Measurements from ENCODE around the gene MCCC2. TPM values are rescaled to one million over a fixed set of nuclear protein-coding genes. Genes with fewer than 3 reads are reported as not detected.
"Not testable (repeated sequence)": the region's sequence is repeated elsewhere in the genome, so short reads cannot be mapped to it uniquely, and the experiment has no call there.

The MCCC2 gene
- polyA plus RNA-seq, 2 of the 4 experiments (the other 2 are of a cell fraction): 49.4 to 88.4 TPM

DNA sequence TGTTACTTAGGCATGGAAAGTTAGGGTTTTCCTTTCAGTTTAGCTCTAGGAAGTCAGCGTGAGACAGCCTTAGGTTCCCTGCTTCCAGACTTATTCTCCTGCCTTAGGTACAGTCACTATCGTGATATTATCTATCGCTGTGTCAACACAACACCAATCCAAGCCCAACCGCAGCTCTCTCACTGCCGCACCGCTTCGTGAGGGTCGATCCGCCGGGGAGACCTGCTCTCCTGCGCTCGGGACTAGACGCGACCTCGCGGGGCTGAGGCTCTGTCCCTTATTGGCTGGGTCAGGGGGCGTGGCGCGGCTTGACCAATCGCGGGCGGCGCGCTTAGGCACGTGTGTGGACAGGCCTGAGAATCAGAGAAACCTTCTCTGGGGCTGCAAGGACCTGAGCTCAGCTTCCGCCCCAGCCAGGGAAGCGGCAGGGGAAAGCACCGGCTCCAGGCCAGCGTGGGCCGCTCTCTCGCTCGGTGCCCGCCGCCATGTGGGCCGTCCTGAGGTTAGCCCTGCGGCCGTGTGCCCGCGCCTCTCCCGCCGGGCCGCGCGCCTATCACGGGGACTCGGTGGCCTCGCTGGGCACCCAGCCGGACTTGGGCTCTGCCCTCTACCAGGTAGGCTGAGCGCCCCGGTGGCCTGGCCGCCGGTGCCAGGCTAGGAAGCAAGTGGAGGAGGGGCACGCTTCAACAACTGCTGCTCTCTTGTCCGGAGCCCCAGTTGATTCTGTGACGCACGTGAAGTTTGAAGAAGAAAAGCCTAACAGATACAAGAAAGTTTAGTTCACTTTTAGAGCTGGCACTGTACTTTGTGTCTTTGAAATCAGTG is at the start of gene MCCC2 (continued):
- peak; percentile 81 for TF ChIP-seq PHF8 (IDR thresholded peaks at IDR 0.05; ENCODE audit: borderline replicate concordance, low read depth)
- no peak for TF ChIP-seq EHMT2 (IDR thresholded peaks at IDR 0.05; ENCODE audit: low read depth)
- TF ChIP-seq, protein P1, sequence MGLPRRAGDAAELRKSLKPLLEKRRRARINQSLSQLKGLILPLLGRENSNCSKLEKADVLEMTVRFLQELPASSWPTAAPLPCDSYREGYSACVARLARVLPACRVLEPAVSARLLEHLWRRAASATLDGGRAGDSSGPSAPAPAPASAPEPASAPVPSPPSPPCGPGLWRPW (IDR thresholded peaks at IDR 0.05): no peak
- no peak for TF ChIP-seq SMC3 (IDR thresholded peaks at IDR 0.05)
- TF ChIP-seq EHF (CRISPR knock-in tag; IDR thresholded peaks at IDR 0.05): no peak
- TF ChIP-seq, protein P2, sequence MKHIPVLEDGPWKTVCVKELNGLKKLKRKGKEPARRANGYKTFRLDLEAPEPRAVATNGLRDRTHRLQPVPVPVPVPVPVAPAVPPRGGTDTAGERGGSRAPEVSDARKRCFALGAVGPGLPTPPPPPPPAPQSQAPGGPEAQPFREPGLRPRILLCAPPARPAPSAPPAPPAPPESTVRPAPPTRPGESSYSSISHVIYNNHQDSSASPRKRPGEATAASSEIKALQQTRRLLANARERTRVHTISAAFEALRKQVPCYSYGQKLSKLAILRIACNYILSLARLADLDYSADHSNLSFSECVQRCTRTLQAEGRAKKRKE (CRISPR knock-in tag; IDR thresholded peaks at IDR 0.05; ENCODE audit: low read depth): peak; percentile 52; the same call in 1 of the 2 replicates

DNA sequence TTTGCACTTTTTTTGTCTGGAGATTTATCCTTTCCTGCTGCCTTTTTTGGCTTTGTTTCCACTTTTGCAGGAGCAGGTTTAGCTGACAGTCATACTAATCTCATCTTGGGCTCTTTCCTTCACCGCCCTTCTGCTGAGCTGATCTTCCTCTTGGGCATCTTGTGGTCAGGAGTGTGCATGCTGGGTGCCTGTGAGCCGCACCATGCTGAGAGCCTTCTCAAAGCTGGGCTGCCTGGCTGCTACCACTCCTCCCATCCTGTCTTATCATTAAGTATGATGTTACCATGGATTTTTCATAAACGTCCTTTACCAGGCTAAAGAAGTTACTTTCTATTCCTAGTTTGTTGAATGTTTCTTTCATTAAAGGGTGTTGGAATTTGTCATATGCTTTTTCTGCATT is 49.5 kb upstream of the MCCC2 start:
- ChIA-PET POLR2A (no interaction called here), CTCF (interaction anchor here (0.6 to 0.9 kb wide), 2 partner anchors 38 to 63 kb away, joined by 3 read pairs; no protein-coding TSS in a partner anchor)
- no peak for FAIRE-seq
- TF ChIP-seq HOXB13 (CRISPR knock-in tag; IDR thresholded peaks at IDR 0.05; ENCODE audit: low read depth) (no peak), EHF (CRISPR knock-in tag; IDR thresholded peaks at IDR 0.05) (no peak), TP53 (CRISPR knock-in tag; IDR thresholded peaks at IDR 0.05) (no peak), FOSB (CRISPR knock-in tag; IDR thresholded peaks at IDR 0.05) (no peak), FOXS1 (CRISPR knock-in tag; IDR thresholded peaks at IDR 0.05) (no peak), POLR2A (IDR thresholded peaks at IDR 0.05; ENCODE audit: low read length) (no peak)
- TF ChIP-seq, protein P3, sequence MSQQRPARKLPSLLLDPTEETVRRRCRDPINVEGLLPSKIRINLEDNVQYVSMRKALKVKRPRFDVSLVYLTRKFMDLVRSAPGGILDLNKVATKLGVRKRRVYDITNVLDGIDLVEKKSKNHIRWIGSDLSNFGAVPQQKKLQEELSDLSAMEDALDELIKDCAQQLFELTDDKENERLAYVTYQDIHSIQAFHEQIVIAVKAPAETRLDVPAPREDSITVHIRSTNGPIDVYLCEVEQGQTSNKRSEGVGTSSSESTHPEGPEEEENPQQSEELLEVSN (IDR thresholded peaks at IDR 0.05; ENCODE audit: borderline replicate concordance, low read depth): no peak
- TF ChIP-seq, protein P1 (IDR thresholded peaks at IDR 0.05): no peak
- TF ChIP-seq, protein P2 (CRISPR knock-in tag; IDR thresholded peaks at IDR 0.05; ENCODE audit: low read depth): no peak
- TF ChIP-seq, protein P4, sequence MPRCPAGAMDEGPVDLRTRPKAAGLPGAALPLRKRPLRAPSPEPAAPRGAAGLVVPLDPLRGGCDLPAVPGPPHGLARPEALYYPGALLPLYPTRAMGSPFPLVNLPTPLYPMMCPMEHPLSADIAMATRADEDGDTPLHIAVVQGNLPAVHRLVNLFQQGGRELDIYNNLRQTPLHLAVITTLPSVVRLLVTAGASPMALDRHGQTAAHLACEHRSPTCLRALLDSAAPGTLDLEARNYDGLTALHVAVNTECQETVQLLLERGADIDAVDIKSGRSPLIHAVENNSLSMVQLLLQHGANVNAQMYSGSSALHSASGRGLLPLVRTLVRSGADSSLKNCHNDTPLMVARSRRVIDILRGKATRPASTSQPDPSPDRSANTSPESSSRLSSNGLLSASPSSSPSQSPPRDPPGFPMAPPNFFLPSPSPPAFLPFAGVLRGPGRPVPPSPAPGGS (IDR thresholded peaks at IDR 0.05): no peak
- Histone ChIP-seq H3K4me2 (no peak overlapping the region), H3K4me3 (no peak overlapping the region), H3K27ac (no peak overlapping the region), H3K9me3 (no peaks in the 10 kb centered on the region), H3K4me1 (peaks cover 9% of the 10 kb centered on the region)
- WGBS (ENCODE audit: missing lambda C conversion rate): 86% methylated on average over 3 of the region's 3 CpGs
- no peak for ATAC-seq
- DNase-seq (ENCODE audit: low read depth in 1 of 2, low spot score in 1 of 2): no peak

DNA sequence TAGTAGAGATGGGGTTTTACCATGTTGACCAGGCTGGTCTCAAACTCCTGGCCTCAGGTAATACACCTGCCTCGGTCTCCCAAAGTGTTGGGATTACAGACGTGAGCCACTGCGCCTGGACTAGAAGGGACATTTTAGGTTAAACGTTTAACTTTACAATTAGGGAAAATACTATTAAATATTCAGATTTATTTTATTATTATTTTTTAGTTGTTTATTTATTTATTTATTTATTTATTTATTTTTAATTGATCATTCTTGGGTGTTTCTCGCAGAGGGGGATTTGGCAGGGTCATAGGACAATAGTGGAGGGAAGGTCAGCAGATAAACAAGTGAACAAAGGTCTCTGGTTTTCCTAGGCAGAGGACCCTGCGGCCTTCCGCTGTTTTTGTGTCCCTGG is 36.3 kb upstream of the MCCC2 start:
- POLR2A ChIA-PET; DNase-seq (ENCODE audit: low read depth in 1 of 2, low spot score in 1 of 2); CTCF ChIA-PET: not testable (repeated sequence)

DNA sequence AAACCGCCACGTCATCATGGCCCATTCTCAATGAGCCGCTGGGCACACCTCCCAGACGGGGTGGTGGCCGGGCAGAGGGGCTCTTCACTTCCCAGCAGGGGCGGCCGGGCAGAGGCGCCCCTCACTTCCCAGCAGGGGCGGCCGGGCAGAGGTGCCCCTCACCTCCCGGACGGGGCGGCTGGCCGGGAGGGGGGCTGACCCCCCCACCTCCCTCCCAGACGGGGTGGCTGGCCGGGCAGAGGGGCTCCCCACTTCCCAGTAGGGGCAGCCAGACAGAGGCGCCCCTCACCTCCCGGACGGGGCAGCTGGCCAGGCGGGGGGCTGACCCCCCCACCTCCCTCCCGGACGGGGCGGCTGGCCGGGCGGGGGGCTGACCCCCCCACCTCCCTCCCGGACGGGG is 35.6 kb upstream of the MCCC2 start:
- CTCF ChIA-PET; H3K9me3 ChIP-seq; H3K4me2 ChIP-seq; H3K4me1 ChIP-seq; DNase-seq (ENCODE audit: low read depth in 1 of 2, low spot score in 1 of 2); FAIRE-seq; POLR2A ChIA-PET; H3K4me3 ChIP-seq; ATAC-seq: not testable (repeated sequence)
- H3K27ac ChIP-seq: peak overlapping the region in 1 of 2 experiments; percentile 55; a peak in 1 of 6 replicates
- WGBS (ENCODE audit: missing lambda C conversion rate): 94% methylated on average over 5 of the region's 27 CpGs

More for the DNA sequence above, 36.3 kb upstream of the MCCC2 start:
- H3K9me3 ChIP-seq, H3K4me3 ChIP-seq, ATAC-seq, FAIRE-seq, H3K4me1 ChIP-seq, H3K4me2 ChIP-seq, H3K27ac ChIP-seq: not testable (repeated sequence)
- WGBS (ENCODE audit: missing lambda C conversion rate): 98% methylated on average over 7 of the region's 7 CpGs

DNA sequence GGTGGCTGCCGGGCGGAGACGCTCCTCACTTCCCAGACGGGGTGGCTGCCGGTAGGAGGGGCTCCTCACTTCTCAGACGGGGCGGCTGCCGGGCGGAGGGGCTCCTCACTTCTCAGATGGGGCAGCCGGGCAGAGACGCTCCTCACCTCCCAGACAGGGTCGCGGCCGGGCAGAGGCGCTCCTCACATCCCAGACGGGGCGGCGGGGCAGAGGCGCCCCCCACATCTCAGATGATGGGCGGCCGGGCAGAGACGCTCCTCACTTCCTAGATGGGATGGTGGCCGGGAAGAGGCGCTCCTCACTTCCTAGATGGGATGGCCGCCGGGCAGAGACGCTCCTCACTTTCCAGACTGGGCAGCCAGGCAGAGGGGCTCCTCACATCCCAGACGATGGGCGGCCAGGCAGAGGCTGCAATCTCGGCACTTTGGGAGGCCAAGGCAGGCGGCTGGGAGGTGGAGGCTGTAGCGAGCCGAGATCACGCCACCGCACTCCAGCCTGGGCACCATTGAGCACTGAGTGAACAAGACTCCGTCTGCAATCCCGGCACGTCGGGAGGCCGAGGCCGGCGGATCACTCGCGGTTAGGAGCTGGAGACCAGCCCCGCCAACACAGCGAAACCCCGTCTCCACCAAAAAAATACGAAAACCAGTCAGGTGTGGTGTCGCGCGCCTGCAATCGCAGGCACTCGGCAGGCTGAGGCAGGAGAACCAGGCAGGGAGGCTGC is 35.0 kb upstream of the MCCC2 start:
- H3K9me3 ChIP-seq; ATAC-seq; DNase-seq (ENCODE audit: low read depth in 1 of 2, low spot score in 1 of 2); FAIRE-seq; H3K27ac ChIP-seq; H3K4me2 ChIP-seq; POLR2A ChIA-PET; CTCF ChIA-PET; H3K4me3 ChIP-seq; H3K4me1 ChIP-seq: not testable (repeated sequence)
- 94% methylated on average over 25 of the region's 53 CpGs for WGBS (ENCODE audit: missing lambda C conversion rate)
